Activated CD4-positive, alpha-beta memory T cell treated with anti-CD3 and anti-CD28 coated beads, Interleukin-2, amount 10 ng/mL, durations not matched to agents 7 days and 5 days (primary cell): ENCODE data around the gene PTPDC1. TPM values are rescaled to one million over a fixed set of nuclear protein-coding genes. Genes with fewer than 3 reads are reported as not detected.
"Not testable (repeated sequence)": the region's sequence is repeated elsewhere in the genome, so short reads cannot be mapped to it uniquely, and the experiment has no call there.

Experiments
- CTCF ChIA-PET: fragments of 350-600 bp; sonication (Branson Sonifier 250); formaldehyde crosslinking; loops from one replicate; lab custom pipeline; 2021; ENCODE audit warnings: antibody characterized with exemption, inconsistent platforms; lab: Charles Lee
- POLR2A ChIA-PET: fragments of 350-600 bp; sonication (Branson Sonifier 250); formaldehyde crosslinking; loops from one replicate; lab custom pipeline; 2021; ENCODE audit warnings: antibody characterized with exemption; lab: Charles Lee
- DNase-seq: peaks from one replicate; pipeline ENCODE4 v3.0.0-alpha.2; 2020
- H3K27ac Mint-ChIP-seq: one replicate; pipeline ENCODE4 v1.8.0; 2021; ENCODE audit warnings: mild to moderate bottlenecking, mixed read lengths
- H3K27me3 Mint-ChIP-seq: one replicate; pipeline ENCODE4 v1.8.0; 2021; ENCODE audit warnings: mixed read lengths
- H3K36me3 Mint-ChIP-seq: one replicate; pipeline ENCODE4 v1.8.0; 2021; ENCODE audit warnings: low read depth, mixed read lengths
- H3K4me1 Mint-ChIP-seq: one replicate; pipeline ENCODE4 v1.8.0; 2021; ENCODE audit warnings: mixed read lengths
- H3K4me3 Mint-ChIP-seq: one replicate; pipeline ENCODE4 v1.8.0; 2021; ENCODE audit warnings: mild to moderate bottlenecking, mixed read lengths
- H3K9me3 Mint-ChIP-seq: one replicate; pipeline ENCODE4 v1.8.0; 2021; ENCODE audit warnings: mixed read lengths
- total RNA-seq, 2 experiments: library from RNA; stranded (reverse); gene quantifications; one replicate each; pipeline ENCODE4 v1.2.3, GENCODE V29; 2021

PTPDC1 gene
- total RNA-seq, 2 experiments from 2014 or later = 3.9 TPM

- Mint-ChIP-seq H3K27ac (no peak overlapping the region), H3K36me3 (no peaks in the 10 kb centered on the region), H3K4me3 (no peak overlapping the region), H3K9me3 (no peaks in the 10 kb centered on the region), H3K27me3 (no peaks in the 10 kb centered on the region), H3K4me1 (peaks cover 16% of the 10 kb centered on the region)
- ChIA-PET CTCF (no interaction called here), POLR2A (no interaction called here)
- DNase-seq = no peak
These were observed 5.0 kb upstream of the PTPDC1 start for GRCh38 chr9:94079236-94079635.

- Mint-ChIP-seq H3K4me1 (peaks cover 16% of the 10 kb centered on the region), H3K4me3 (no peak overlapping the region), H3K36me3 (no peaks in the 10 kb centered on the region), H3K27ac (no peak overlapping the region), H3K27me3 (no peaks in the 10 kb centered on the region), H3K9me3 (no peaks in the 10 kb centered on the region)
- no peak for DNase-seq
- ChIA-PET CTCF (interaction anchor here (0.7 kb wide), 1 partner anchor 1333 kb away, joined by 4 read pairs; no protein-coding TSS in a partner anchor), POLR2A (no interaction called here)
These were observed 4.0 kb upstream of the PTPDC1 start for GRCh38 chr9:94080249-94080648.

GRCh38 chr9:94081435-94081834, 2.8 kb upstream of the PTPDC1 start:
- ChIA-PET POLR2A (no interaction called here), CTCF (no interaction called here)
- no peaks in the 10 kb centered on the region for H3K9me3 Mint-ChIP-seq
- H3K36me3 Mint-ChIP-seq = no peaks in the 10 kb centered on the region
- peaks cover 16% of the 10 kb centered on the region for H3K4me1 Mint-ChIP-seq
- H3K27ac Mint-ChIP-seq = no peak overlapping the region
- no peak for DNase-seq
- no peaks in the 10 kb centered on the region for H3K27me3 Mint-ChIP-seq
- no peak overlapping the region for H3K4me3 Mint-ChIP-seq

- POLR2A ChIA-PET = no interaction called here
- CTCF ChIA-PET = interaction anchor here (1.4 kb wide), 1 partner anchor 16 kb away, joined by 4 read pairs; no protein-coding TSS in a partner anchor
- no peak for DNase-seq
- peaks cover 16% of the 10 kb centered on the region for H3K4me1 Mint-ChIP-seq
- H3K4me3 Mint-ChIP-seq = no peak overlapping the region
- no peaks in the 10 kb centered on the region for H3K27me3 Mint-ChIP-seq
- no peak overlapping the region for H3K27ac Mint-ChIP-seq
- no peaks in the 10 kb centered on the region for H3K36me3 Mint-ChIP-seq
- no peaks in the 10 kb centered on the region for H3K9me3 Mint-ChIP-seq
These were observed 2.3 kb upstream of the PTPDC1 start for GRCh38 chr9:94081864-94082463.

GRCh38 chr9:94082553-94082952, 1.7 kb upstream of the PTPDC1 start:
- Mint-ChIP-seq H3K27me3 (no peaks in the 10 kb centered on the region), H3K27ac (no peak overlapping the region), H3K36me3 (no peaks in the 10 kb centered on the region), H3K4me1 (peaks cover 16% of the 10 kb centered on the region), H3K9me3 (no peaks in the 10 kb centered on the region), H3K4me3 (no peak overlapping the region)
- CTCF ChIA-PET = interaction anchor here (1.4 kb wide), 1 partner anchor 16 kb away, joined by 4 read pairs; no protein-coding TSS in a partner anchor
- DNase-seq = no peak
- POLR2A ChIA-PET = no interaction called here

GRCh38 chr9:94082956-94083355, 1.3 kb upstream of the PTPDC1 start:
- DNase-seq = no peak
- Mint-ChIP-seq H3K4me1 (peaks cover 16% of the 10 kb centered on the region), H3K36me3 (no peaks in the 10 kb centered on the region), H3K4me3 (no peak overlapping the region), H3K9me3 (no peaks in the 10 kb centered on the region), H3K27ac (no peak overlapping the region), H3K27me3 (no peaks in the 10 kb centered on the region)
- ChIA-PET POLR2A (interaction anchor here (0.8 kb wide), 1 partner anchor 53 kb away, joined by 3 read pairs; no protein-coding TSS in a partner anchor), CTCF (interaction anchor here (0.9 to 1.4 kb wide), 2 partner anchors 9 to 17 kb away, joined by 3 to 4 read pairs; no protein-coding TSS in a partner anchor)

- ChIA-PET POLR2A (interaction anchor here (0.8 kb wide), 1 partner anchor 54 kb away, joined by 3 read pairs; no protein-coding TSS in a partner anchor), CTCF (interaction anchor here (0.9 to 1.4 kb wide), 2 partner anchors 9 to 17 kb away, joined by 3 to 4 read pairs; no protein-coding TSS in a partner anchor)
- Mint-ChIP-seq H3K36me3 (no peaks in the 10 kb centered on the region), H3K9me3 (no peaks in the 10 kb centered on the region), H3K27ac (no peak overlapping the region), H3K4me3 (no peak overlapping the region), H3K27me3 (no peaks in the 10 kb centered on the region), H3K4me1 (peaks cover 16% of the 10 kb centered on the region)
- no peak for DNase-seq
These were observed 880 bp upstream of the PTPDC1 start for GRCh38 chr9:94083384-94083783.

- no peak overlapping the region for H3K4me3 Mint-ChIP-seq
- ChIA-PET POLR2A (no interaction called here), CTCF (interaction anchor here (1.0 to 2.1 kb wide), 3 partner anchors 19 to 128 kb away, joined by 4 to 8 read pairs (median 6); no protein-coding TSS in a partner anchor)
- peaks cover 16% of the 10 kb centered on the region for H3K4me1 Mint-ChIP-seq
- no peak for DNase-seq
- H3K27ac Mint-ChIP-seq = no peak overlapping the region
- H3K36me3 Mint-ChIP-seq = no peaks in the 10 kb centered on the region
- H3K9me3 Mint-ChIP-seq = no peaks in the 10 kb centered on the region
- no peaks in the 10 kb centered on the region for H3K27me3 Mint-ChIP-seq
These were observed 887 bp downstream of the PTPDC1 start for GRCh38 chr9:94085062-94085639.

GRCh38 chr9:94086486-94087345, 2.5 kb downstream of the PTPDC1 start:
- no peaks in the 10 kb centered on the region for H3K36me3 Mint-ChIP-seq
- no peaks in the 10 kb centered on the region for H3K27me3 Mint-ChIP-seq
- peaks cover 13% of the 10 kb centered on the region for H3K4me1 Mint-ChIP-seq
- DNase-seq = no peak
- CTCF ChIA-PET = interaction anchor here (2.1 kb wide), 1 partner anchor 127 kb away, joined by 8 read pairs; no protein-coding TSS in a partner anchor
- H3K27ac Mint-ChIP-seq = no peak overlapping the region
- H3K9me3 Mint-ChIP-seq = no peaks in the 10 kb centered on the region
- H3K4me3 Mint-ChIP-seq = no peak overlapping the region
- POLR2A ChIA-PET = no interaction called here

GRCh38 chr9:94094219-94095145, 10.2 kb downstream of the PTPDC1 start:
- H3K27me3 Mint-ChIP-seq, H3K36me3 Mint-ChIP-seq, CTCF ChIA-PET, DNase-seq, POLR2A ChIA-PET, H3K4me3 Mint-ChIP-seq, H3K27ac Mint-ChIP-seq, H3K9me3 Mint-ChIP-seq, H3K4me1 Mint-ChIP-seq: not testable (repeated sequence)

- no peak for DNase-seq
- Mint-ChIP-seq H3K27me3 (no peaks in the 10 kb centered on the region), H3K27ac (no peak overlapping the region), H3K9me3 (no peaks in the 10 kb centered on the region), H3K4me1 (peaks cover 4% of the 10 kb centered on the region), H3K36me3 (peaks cover 2% of the 10 kb centered on the region), H3K4me3 (no peak overlapping the region)
- POLR2A ChIA-PET = no interaction called here
- CTCF ChIA-PET = no interaction called here
These were observed 12.7 kb downstream of the PTPDC1 start for GRCh38 chr9:94096819-94097577.
